ENCODE measurements around the gene RASA3. TPM values are rescaled to one million over a fixed set of nuclear protein-coding genes. Genes with fewer than 3 reads are reported as not detected.

Gene RASA3
- total RNA-seq, 2 donors from 2014 or later, result 6.3 to 12.0 TPM

GRCh38 chr13:113953561-113953960, 178.9 kb downstream of the RASA3 start:
- Histone ChIP-seq H3K4me1 (ENCODE audit: control insufficient read depth, insufficient read depth, low read length) (no peaks in the 10 kb centered on the region), H3K27ac (ENCODE audit: low read depth, low read length) (no peak overlapping the region), H3K36me3 (ENCODE audit: control insufficient read depth, insufficient read depth, low read length) (no peaks in the 10 kb centered on the region), H3K4me3 (ENCODE audit: low read length) (no peak overlapping the region), H3K27me3 (ENCODE audit: control insufficient read depth, insufficient read depth, low read length, poor library complexity, severe bottlenecking) (no peaks in the 10 kb centered on the region), H3K9ac (ENCODE audit: extremely low read depth, low read length, poor library complexity, severe bottlenecking) (no peak overlapping the region), H3K9me3 (ENCODE audit: control insufficient read depth, low read length) (peaks cover 10% of the 10 kb centered on the region)
- Mint-ChIP-seq H3K4me3 (no peak overlapping the region), H3K27me3 (ENCODE audit: insufficient read depth) (peaks cover 8% of the 10 kb centered on the region), H3K4me1 (no peaks in the 10 kb centered on the region), H3K36me3 (ENCODE audit: low read depth) (peaks cover 2% of the 10 kb centered on the region), H3K27ac (no peak overlapping the region), H3K9me3 (peaks cover 42% of the 10 kb centered on the region)
- DNase-seq, result no peak
- no peak for TF ChIP-seq CTCF (conservative IDR thresholded peaks at IDR 0.05)
- 95 to 96% methylated on average over 9 to 16 of the region's 16 CpGs for WGBS, 2 experiments (ENCODE audit: insufficient coverage in 1 of 2, insufficient read length in 1 of 2)

- Mint-ChIP-seq H3K27ac (no peak overlapping the region), H3K36me3 (ENCODE audit: low read depth) (peaks cover under 1% of the 10 kb centered on the region), H3K4me1 (no peaks in the 10 kb centered on the region), H3K27me3 (ENCODE audit: insufficient read depth) (peaks cover 5% of the 10 kb centered on the region), H3K9me3 (peaks cover 37% of the 10 kb centered on the region), H3K4me3 (no peak overlapping the region)
- no peaks in the 10 kb centered on the region for H3K36me3 ChIP-seq (ENCODE audit: control insufficient read depth, insufficient read depth, low read length)
- no peak overlapping the region for H3K4me3 ChIP-seq (ENCODE audit: low read length)
- no peak for DNase-seq
- WGBS, 2 experiments (ENCODE audit: insufficient coverage in 1 of 2, insufficient read length in 1 of 2), result 91 to 100% methylated on average over 7 to 18 of the region's 18 CpGs
- H3K27ac ChIP-seq (ENCODE audit: low read depth, low read length), result no peak overlapping the region
- H3K9me3 ChIP-seq (ENCODE audit: control insufficient read depth, low read length), result peaks cover 6% of the 10 kb centered on the region
- no peak for TF ChIP-seq CTCF (conservative IDR thresholded peaks at IDR 0.05)
- no peak overlapping the region for H3K9ac ChIP-seq (ENCODE audit: extremely low read depth, low read length, poor library complexity, severe bottlenecking)
- H3K27me3 ChIP-seq (ENCODE audit: control insufficient read depth, insufficient read depth, low read length, poor library complexity, severe bottlenecking), result no peaks in the 10 kb centered on the region
- H3K4me1 ChIP-seq (ENCODE audit: control insufficient read depth, insufficient read depth, low read length), result no peaks in the 10 kb centered on the region
These were observed 179.4 kb downstream of the RASA3 start for GRCh38 chr13:113952983-113953520.

GRCh38 chr13:113952151-113952982, 180.1 kb downstream of the RASA3 start:
- no peak overlapping the region for H3K4me3 Mint-ChIP-seq
- no peak for DNase-seq

More at GRCh38 chr13:113952151-113952982, 180.1 kb downstream of the RASA3 start:
- Mint-ChIP-seq H3K9me3 (peaks cover 31% of the 10 kb centered on the region), H3K27me3 (ENCODE audit: insufficient read depth) (peaks cover 4% of the 10 kb centered on the region), H3K27ac (no peak overlapping the region), H3K36me3 (ENCODE audit: low read depth) (no peaks in the 10 kb centered on the region), H3K4me1 (no peaks in the 10 kb centered on the region)
- no peak for TF ChIP-seq CTCF (conservative IDR thresholded peaks at IDR 0.05)
- Histone ChIP-seq H3K36me3 (ENCODE audit: control insufficient read depth, insufficient read depth, low read length) (no peaks in the 10 kb centered on the region), H3K27me3 (ENCODE audit: control insufficient read depth, insufficient read depth, low read length, poor library complexity, severe bottlenecking) (no peaks in the 10 kb centered on the region), H3K27ac (ENCODE audit: low read depth, low read length) (no peak overlapping the region), H3K9ac (ENCODE audit: extremely low read depth, low read length, poor library complexity, severe bottlenecking) (no peak overlapping the region), H3K4me3 (ENCODE audit: low read length) (no peak overlapping the region), H3K4me1 (ENCODE audit: control insufficient read depth, insufficient read depth, low read length) (no peaks in the 10 kb centered on the region), H3K9me3 (ENCODE audit: control insufficient read depth, low read length) (no peaks in the 10 kb centered on the region)
- 88 to 93% methylated on average over 19 to 42 of the region's 42 CpGs for WGBS, 2 experiments (ENCODE audit: insufficient coverage in 1 of 2, insufficient read length in 1 of 2)
